Thymus (tissue), 11 donors: ENCODE results near the gene NOXO1. TPM values are rescaled to one million over a fixed set of nuclear protein-coding genes. Genes with fewer than 3 reads are reported as not detected.

Experiments
- DNase-seq, 9 donors: peaks; one replicate each; pipeline ENCODE4 v3.0.0-alpha.2; 2013; ENCODE audit warnings: low spot score in 9 of 9, low read depth in 6 of 9, missing footprints in 1 of 9
- H3K27ac ChIP-seq, 2 donors: one replicate each; pipeline ENCODE4 v1.5.1; 2013; ENCODE audit warnings: control low read depth in 1 of 2, low read depth in 1 of 2, low read length in 1 of 2, mild to moderate bottlenecking in 1 of 2, moderate library complexity in 1 of 2
- H3K27me3 ChIP-seq, 2 donors: one replicate each; pipeline ENCODE4 v1.5.1; 2013; ENCODE audit warnings: low read length in 1 of 2; ENCODE audit not compliant: control insufficient read depth in 2 of 2, insufficient read depth in 1 of 2
- H3K36me3 ChIP-seq, 2 donors: one replicate each; pipeline ENCODE4 v1.5.1; 2013; ENCODE audit warnings: low read length in 1 of 2, mild to moderate bottlenecking in 1 of 2, moderate library complexity in 1 of 2; ENCODE audit not compliant: control insufficient read depth in 2 of 2, insufficient read depth in 2 of 2
- H3K4me1 ChIP-seq, 2 donors: one replicate each; pipeline ENCODE4 v1.5.1; 2013; ENCODE audit warnings: low read length in 2 of 2; ENCODE audit not compliant: control insufficient read depth in 2 of 2, insufficient read depth in 2 of 2
- H3K4me3 ChIP-seq, 2 donors: one replicate each; pipeline ENCODE4 v1.5.1; 2013; ENCODE audit warnings: low read length in 2 of 2, control low read depth in 1 of 2, mild to moderate bottlenecking in 1 of 2
- H3K9me3 ChIP-seq, 2 donors: one replicate each; pipeline ENCODE4 v1.5.1; 2013; ENCODE audit warnings: low read length in 1 of 2, mild to moderate bottlenecking in 1 of 2; ENCODE audit not compliant: control insufficient read depth in 2 of 2, insufficient read depth in 1 of 2
- WGBS: extraction: QIAGEN DNeasy Blood & Tissue Kit; methylation state at CpG from one replicate; pipeline ENCODE4 v1.1.7; 2013; 5-methylcytosine and 5-hydroxymethylcytosine counted together
- polyA plus RNA-seq: library from polyadenylated mRNA; stranded (reverse); fragments of 200-250 nt; gene quantifications from one replicate; pipeline ENCODE4 v1.2.3, GENCODE V29; 2013
- total RNA-seq: library from RNA; stranded (reverse); fragments of 120-200 nt; gene quantifications from one replicate; pipeline ENCODE4 v1.2.4, GENCODE V29; 2013
- donor health status: healthy.

Gene NOXO1
- total and polyA plus RNA-seq, 2 donors: 2.2 to 5.7 TPM

- H3K4me1 ChIP-seq: peaks cover 2 to 4% of the 10 kb centered on the region in 2 donors
- no peak for DNase-seq
- WGBS: 95% methylated on average over 10 of the region's 10 CpGs
- no peak overlapping the region for H3K4me3 ChIP-seq
- no peaks in the 10 kb centered on the region for H3K9me3 ChIP-seq
- no peaks in the 10 kb centered on the region for H3K36me3 ChIP-seq
- no peak overlapping the region for H3K27ac ChIP-seq
- H3K27me3 ChIP-seq: peaks cover 2 to 34% of the 10 kb centered on the region in 2 donors
Observed at GRCh38 chr16:1930338-1930720, 50.9 kb downstream of the NOXO1 start.

- Histone ChIP-seq H3K4me1 (peaks cover 2 to 4% of the 10 kb centered on the region in 2 donors), H3K36me3 (no peaks in the 10 kb centered on the region), H3K4me3 (peak overlapping the region; percentile 42 to 69), H3K27ac (peak overlapping the region in 1 of 2 donors; percentile 42), H3K27me3 (peaks cover 2 to 39% of the 10 kb centered on the region in 2 donors), H3K9me3 (no peaks in the 10 kb centered on the region)
- peak; percentile 38 to 90 (median 81) for DNase-seq
- 11% methylated on average over 70 of the region's 70 CpGs for WGBS
Observed at GRCh38 chr16:1929578-1930337, 51.5 kb downstream of the NOXO1 start.

- Histone ChIP-seq H3K27ac (no peak overlapping the region), H3K27me3 (peaks cover 3 to 45% of the 10 kb centered on the region in 2 donors), H3K9me3 (no peaks in the 10 kb centered on the region), H3K4me1 (peaks cover 2 to 4% of the 10 kb centered on the region in 2 donors), H3K4me3 (peak overlapping the region; percentile 42 to 69), H3K36me3 (no peaks in the 10 kb centered on the region)
- no peak for DNase-seq
- WGBS: 34% methylated on average over 11 of the region's 11 CpGs
Observed at GRCh38 chr16:1929105-1929504, 52.2 kb downstream of the NOXO1 start.

Other genes starting within 250 kb of the NOXO1 start
Only the 30 nearest of the 31 such genes appear.
- gene NME3, start 209.9 kb downstream of the NOXO1 start, total RNA-seq: 34.7 TPM
- 163 TPM for gene NME3, start 209.9 kb downstream of the NOXO1 start, polyA plus RNA-seq
- 6.1 TPM for gene EME2, start 208.7 kb downstream of the NOXO1 start, total RNA-seq
- gene EME2, start 208.7 kb downstream of the NOXO1 start, polyA plus RNA-seq: 13.1 TPM
- 103 TPM for gene MRPS34, start 208.3 kb downstream of the NOXO1 start, total RNA-seq
- 101 TPM for gene MRPS34, start 208.3 kb downstream of the NOXO1 start, polyA plus RNA-seq
- gene SPSB3, start 198.9 kb downstream of the NOXO1 start, total RNA-seq: 68.1 TPM
- 282 TPM for gene SPSB3, start 198.9 kb downstream of the NOXO1 start, polyA plus RNA-seq
- 73.9 TPM for gene NUBP2, start 198.5 kb downstream of the NOXO1 start, total RNA-seq
- 80.6 TPM for gene NUBP2, start 198.5 kb downstream of the NOXO1 start, polyA plus RNA-seq
- gene IGFALS, start 187.8 kb downstream of the NOXO1 start, total RNA-seq: 4.0 TPM
- gene IGFALS, start 187.8 kb downstream of the NOXO1 start, polyA plus RNA-seq: 1.9 TPM
- gene HAGH, start 154.6 kb downstream of the NOXO1 start, total RNA-seq: 51.6 TPM
- 69.5 TPM for gene HAGH, start 154.6 kb downstream of the NOXO1 start, polyA plus RNA-seq
- gene FAHD1, start 154.3 kb downstream of the NOXO1 start, total RNA-seq: 22.5 TPM
- gene FAHD1, start 154.3 kb downstream of the NOXO1 start, polyA plus RNA-seq: 23.6 TPM
- 1.1 TPM for gene MEIOB, start 109.3 kb downstream of the NOXO1 start, total RNA-seq
- 1.3 TPM for gene MEIOB, start 109.3 kb downstream of the NOXO1 start, polyA plus RNA-seq
- 0.38 TPM for gene HS3ST6, start 63.1 kb downstream of the NOXO1 start, total RNA-seq
- 1.3 TPM for gene HS3ST6, start 63.1 kb downstream of the NOXO1 start, polyA plus RNA-seq
- gene MSRB1, start 38.3 kb downstream of the NOXO1 start, total RNA-seq: 10.7 TPM
- 44.2 TPM for gene MSRB1, start 38.3 kb downstream of the NOXO1 start, polyA plus RNA-seq
- gene RPL3L, start 26.8 kb downstream of the NOXO1 start, total RNA-seq: not detected
- 0.66 TPM for gene RPL3L, start 26.8 kb downstream of the NOXO1 start, polyA plus RNA-seq
- gene NDUFB10, start 21.9 kb downstream of the NOXO1 start, total RNA-seq: 103 TPM
- 129 TPM for gene NDUFB10, start 21.9 kb downstream of the NOXO1 start, polyA plus RNA-seq
- 2,266 TPM for gene RPS2, start 16.6 kb downstream of the NOXO1 start, total RNA-seq
- 2,485 TPM for gene RPS2, start 16.6 kb downstream of the NOXO1 start, polyA plus RNA-seq
- not detected for gene RNF151, start 14.6 kb downstream of the NOXO1 start, total RNA-seq
- 0.82 TPM for gene RNF151, start 14.6 kb downstream of the NOXO1 start, polyA plus RNA-seq
- 28.4 TPM for gene TBL3, start 9.4 kb downstream of the NOXO1 start, total RNA-seq
- gene TBL3, start 9.4 kb downstream of the NOXO1 start, polyA plus RNA-seq: 52.3 TPM
- 16.1 TPM for gene GFER, start 2.7 kb upstream of the NOXO1 start, total RNA-seq
- gene GFER, start 2.7 kb upstream of the NOXO1 start, polyA plus RNA-seq: 28.0 TPM
- 1.2 TPM for gene SYNGR3, start 8.5 kb upstream of the NOXO1 start, total RNA-seq
- gene SYNGR3, start 8.5 kb upstream of the NOXO1 start, polyA plus RNA-seq: 2.7 TPM
- 5.7 TPM for gene ZNF598, start 28.4 kb upstream of the NOXO1 start, total RNA-seq
- gene ZNF598, start 28.4 kb upstream of the NOXO1 start, polyA plus RNA-seq: 46.2 TPM
- 0.66 TPM for gene NPW, start 38.3 kb upstream of the NOXO1 start, total RNA-seq
- gene NPW, start 38.3 kb upstream of the NOXO1 start, polyA plus RNA-seq: 1.2 TPM
- gene NHERF2, start 45.4 kb upstream of the NOXO1 start, total RNA-seq: 6.3 TPM
- gene NHERF2, start 45.4 kb upstream of the NOXO1 start, polyA plus RNA-seq: 23.4 TPM
- gene NTHL1, start 66.4 kb upstream of the NOXO1 start, total RNA-seq: 32.7 TPM
- gene NTHL1, start 66.4 kb upstream of the NOXO1 start, polyA plus RNA-seq: 32.7 TPM
- gene TSC2, start 66.5 kb upstream of the NOXO1 start, total RNA-seq: 22.7 TPM
- gene TSC2, start 66.5 kb upstream of the NOXO1 start, polyA plus RNA-seq: 61.8 TPM
- gene PKD1, start 154.4 kb upstream of the NOXO1 start, total RNA-seq: 13.4 TPM
- 35.3 TPM for gene PKD1, start 154.4 kb upstream of the NOXO1 start, polyA plus RNA-seq
- 0.28 TPM for gene RAB26, start 167.2 kb upstream of the NOXO1 start, total RNA-seq
- gene RAB26, start 167.2 kb upstream of the NOXO1 start, polyA plus RNA-seq: 2.6 TPM
- gene TRAF7, start 174.3 kb upstream of the NOXO1 start, total RNA-seq: 22.3 TPM
- gene TRAF7, start 174.3 kb upstream of the NOXO1 start, polyA plus RNA-seq: 23.9 TPM
- gene CASKIN1, start 215.1 kb upstream of the NOXO1 start, total RNA-seq: 0.05 TPM
- gene CASKIN1, start 215.1 kb upstream of the NOXO1 start, polyA plus RNA-seq: 0.48 TPM
- 20.3 TPM for gene MLST8, start 224.0 kb upstream of the NOXO1 start, total RNA-seq
- 34.6 TPM for gene MLST8, start 224.0 kb upstream of the NOXO1 start, polyA plus RNA-seq
- gene BRICD5, start 229.4 kb upstream of the NOXO1 start, total RNA-seq: 4.0 TPM
- 21.3 TPM for gene BRICD5, start 229.4 kb upstream of the NOXO1 start, polyA plus RNA-seq
- gene PGP, start 233.4 kb upstream of the NOXO1 start, total RNA-seq: 12.4 TPM
- gene PGP, start 233.4 kb upstream of the NOXO1 start, polyA plus RNA-seq: 12.9 TPM